ENCODE data around the gene PIEZO2.

The PIEZO2 gene

GRCh38 chr18:10852385-10853303, 296.7 kb downstream of the PIEZO2 start:
- H3K79me2 ChIP-seq (ENCODE audit: control insufficient read depth, low read length): no peaks in the 10 kb centered on the region
- H3F3A ChIP-seq (ENCODE audit: control insufficient read depth, insufficient read depth): no peaks in the 10 kb centered on the region
- H3K9me2 ChIP-seq (replicated peaks; ENCODE audit: control insufficient read depth, low read length): no peaks in the 10 kb centered on the region
- H3K27ac ChIP-seq (ENCODE audit: low read depth, low read length): no peak overlapping the region
- H3K36me3 ChIP-seq (ENCODE audit: control insufficient read depth, low read length): no peaks in the 10 kb centered on the region
- H3K4me1 ChIP-seq (ENCODE audit: control insufficient read depth, low read length): no peaks in the 10 kb centered on the region
- H3K27me3 ChIP-seq (ENCODE audit: control insufficient read depth, low read length): 0 out of 2 replicates have a peak, but pooled peaks cover 7% of the 10 kb centered on the region
- TF ChIP-seq EZH2phosphoT487 (IDR thresholded peaks at IDR 0.05; ENCODE audit: borderline replicate concordance, low read length): no peak
- no peak for TF ChIP-seq CTCF (IDR thresholded peaks at IDR 0.05; ENCODE audit: low read depth, low read length, poor library complexity, severe bottlenecking)
- H3K4me2 ChIP-seq (ENCODE audit: low read length): no peak overlapping the region
- H4K20me1 ChIP-seq (ENCODE audit: control insufficient read depth, insufficient read depth, low read depth, low read length): no peaks in the 10 kb centered on the region
- no peak overlapping the region for H3K4me3 ChIP-seq (ENCODE audit: low read length)
- no peaks in the 10 kb centered on the region for H3K9me3 ChIP-seq (ENCODE audit: control insufficient read depth, insufficient read depth, low read length)

GRCh38 chr18:10851824-10852319, 297.5 kb downstream of the PIEZO2 start:
- no peaks in the 10 kb centered on the region for H3K36me3 ChIP-seq (ENCODE audit: control insufficient read depth, low read length)
- no peaks in the 10 kb centered on the region for H3F3A ChIP-seq (ENCODE audit: control insufficient read depth, insufficient read depth)
- no peak overlapping the region for H3K4me2 ChIP-seq (ENCODE audit: low read length)
- no peak overlapping the region for H3K27ac ChIP-seq (ENCODE audit: low read depth, low read length)
- no peaks in the 10 kb centered on the region for H4K20me1 ChIP-seq (ENCODE audit: control insufficient read depth, insufficient read depth, low read depth, low read length)
- H3K4me3 ChIP-seq (ENCODE audit: low read length): no peak overlapping the region
- H3K4me1 ChIP-seq (ENCODE audit: control insufficient read depth, low read length): no peaks in the 10 kb centered on the region
- peak; percentile 71 for TF ChIP-seq CTCF (IDR thresholded peaks at IDR 0.05; ENCODE audit: low read depth, low read length, poor library complexity, severe bottlenecking)
- no peak for TF ChIP-seq EZH2phosphoT487 (IDR thresholded peaks at IDR 0.05; ENCODE audit: borderline replicate concordance, low read length)
- H3K9me3 ChIP-seq (ENCODE audit: control insufficient read depth, insufficient read depth, low read length): no peaks in the 10 kb centered on the region
- no peaks in the 10 kb centered on the region for H3K79me2 ChIP-seq (ENCODE audit: control insufficient read depth, low read length)
- 0 out of 2 replicates have a peak, but pooled peaks cover 7% of the 10 kb centered on the region for H3K27me3 ChIP-seq (ENCODE audit: control insufficient read depth, low read length)
- H3K9me2 ChIP-seq (replicated peaks; ENCODE audit: control insufficient read depth, low read length): no peaks in the 10 kb centered on the region

GRCh38 chr18:10850840-10851239, 298.5 kb downstream of the PIEZO2 start:
- Histone ChIP-seq H3K4me1 (ENCODE audit: control insufficient read depth, low read length) (no peaks in the 10 kb centered on the region), H3K79me2 (ENCODE audit: control insufficient read depth, low read length) (no peaks in the 10 kb centered on the region), H3K9me2 (replicated peaks; ENCODE audit: control insufficient read depth, low read length) (no peaks in the 10 kb centered on the region), H3K27me3 (ENCODE audit: control insufficient read depth, low read length) (peaks cover 7% of the 10 kb centered on the region; the same call in 1 of the 2 replicates), H3F3A (ENCODE audit: control insufficient read depth, insufficient read depth) (no peaks in the 10 kb centered on the region), H3K4me3 (ENCODE audit: low read length) (no peak overlapping the region), H3K27ac (ENCODE audit: low read depth, low read length) (no peak overlapping the region), H4K20me1 (ENCODE audit: control insufficient read depth, insufficient read depth, low read depth, low read length) (no peaks in the 10 kb centered on the region), H3K4me2 (ENCODE audit: low read length) (no peak overlapping the region), H3K36me3 (ENCODE audit: control insufficient read depth, low read length) (no peaks in the 10 kb centered on the region), H3K9me3 (ENCODE audit: control insufficient read depth, insufficient read depth, low read length) (no peaks in the 10 kb centered on the region)
- TF ChIP-seq EZH2phosphoT487 (IDR thresholded peaks at IDR 0.05; ENCODE audit: borderline replicate concordance, low read length) (no peak), CTCF (IDR thresholded peaks at IDR 0.05; ENCODE audit: low read depth, low read length, poor library complexity, severe bottlenecking) (no peak)

Data from DOHH2 (cell line).